Adipocyte (in vitro differentiated cells): ENCODE measurements around the gene ZNF837.
"Not testable (repeated sequence)": the region's sequence is repeated elsewhere in the genome, so short reads cannot be mapped to it uniquely, and the experiment has no call there.

ENCODE experiments used
- DNase-seq: peaks from one replicate; pipeline ENCODE4 v3.0.0-alpha.2; 2015; ENCODE audit warnings: low read depth
- H3K27me3 ChIP-seq: replicated peaks from 2 replicates; pipeline ENCODE4 v1.7.0; 2013; ENCODE audit warnings: mild to moderate bottlenecking, low read length, moderate library complexity; ENCODE audit not compliant: control insufficient read depth, insufficient read depth
- H3K36me3 ChIP-seq: 2 replicates; pipeline ENCODE4 v1.7.0; 2013; ENCODE audit warnings: low read length, mild to moderate bottlenecking, moderate library complexity; ENCODE audit not compliant: control insufficient read depth, insufficient read depth, severe bottlenecking
- H3K4me1 ChIP-seq: 2 replicates; pipeline ENCODE4 v1.7.0; 2013; ENCODE audit warnings: mild to moderate bottlenecking, low read length, moderate library complexity; ENCODE audit not compliant: control insufficient read depth, insufficient read depth
- H3K4me3 ChIP-seq: 2 replicates; pipeline ENCODE4 v1.7.0; 2013; ENCODE audit warnings: mild to moderate bottlenecking, low read length, moderate library complexity
- H3K9ac ChIP-seq: 2 replicates; pipeline ENCODE4 v1.7.0; 2013; ENCODE audit warnings: mild to moderate bottlenecking, low read length, moderate library complexity
- H3K9me3 ChIP-seq: 2 replicates; pipeline ENCODE4 v1.7.0; 2013; ENCODE audit warnings: mild to moderate bottlenecking, low read length, moderate library complexity; ENCODE audit not compliant: control insufficient read depth

Gene ZNF837

DNA sequence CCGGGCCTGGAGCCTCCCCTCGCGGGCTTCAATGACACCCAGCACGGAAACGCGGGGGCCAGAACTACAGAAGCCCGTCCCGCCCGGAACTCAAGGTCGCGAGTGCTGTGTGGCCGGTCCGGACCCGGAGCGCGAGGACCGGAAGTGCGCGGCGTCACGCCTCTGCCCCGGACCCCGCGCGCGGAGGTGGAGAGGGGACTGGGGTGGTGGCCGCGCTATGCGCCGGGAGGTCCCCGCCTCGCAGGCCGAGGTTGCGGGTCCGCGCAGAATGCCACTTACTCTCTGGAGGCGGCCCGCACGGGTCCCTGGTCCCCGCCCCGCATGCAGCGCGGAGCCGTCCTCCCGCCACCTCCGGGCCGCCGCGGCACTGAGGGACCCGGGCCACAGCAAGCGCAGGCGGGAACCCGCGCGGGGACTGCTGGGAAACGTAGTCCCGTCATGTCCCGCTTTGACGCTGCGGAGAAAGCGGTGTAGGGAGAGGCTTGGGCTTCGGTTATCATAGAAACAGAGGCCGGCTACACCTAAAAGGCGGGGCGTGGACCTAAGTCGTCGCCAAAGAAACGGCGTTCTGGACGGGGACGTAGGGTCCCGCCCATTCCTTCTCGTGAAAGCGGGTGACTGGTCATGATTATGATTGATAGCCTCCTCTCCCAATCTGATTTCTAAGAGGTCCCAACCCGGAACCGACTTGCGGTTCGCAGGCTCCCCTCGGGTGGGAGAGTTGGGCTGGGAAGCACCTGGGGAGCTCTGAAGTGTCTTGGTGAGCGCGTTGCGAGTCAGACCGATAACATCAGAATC lies at the start of gene ZNF837:
Gene ZNF837 (minus strand): TSS at position 369 of the 798 bp plus-strand sequence. CDS start 11,698 bp downstream, outside the sequence.
- Histone ChIP-seq H3K27me3 (no peaks in the 10 kb centered on the region), H3K4me3 (peak within 1 kb of the TSS; percentile 87), H3K4me1 (peaks cover 25% of the 10 kb centered on the region), H3K36me3 (no peaks in the 10 kb centered on the region), H3K9me3 (no peaks in the 10 kb centered on the region), H3K9ac (peak within 1 kb of the TSS; percentile 91)
- peak; percentile 100 for DNase-seq

DNA sequence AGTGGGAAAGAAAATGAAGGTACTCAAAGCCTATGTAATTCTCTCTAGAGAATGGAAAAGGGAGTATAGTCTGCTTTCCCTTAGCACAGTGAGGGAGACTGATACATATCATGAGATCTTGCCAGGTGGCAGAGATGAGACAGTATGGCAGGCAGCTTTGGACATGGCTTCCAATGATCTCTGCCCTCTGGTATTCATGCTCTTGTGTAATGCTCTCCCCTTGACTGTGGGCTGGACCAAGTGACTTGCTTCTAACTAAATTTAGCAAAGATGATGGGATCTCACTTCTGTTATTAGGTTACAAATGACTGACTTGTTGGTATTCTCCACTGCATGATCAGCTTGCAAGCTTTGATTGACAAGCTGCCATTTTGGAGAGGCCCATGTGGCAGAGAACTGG lies 48.9 kb upstream of the ZNF837 start:
- H3K27me3 ChIP-seq, result no peaks in the 10 kb centered on the region
- no peak for DNase-seq
- no peaks in the 10 kb centered on the region for H3K4me1 ChIP-seq
- peak overlapping the region; percentile 60 for H3K4me3 ChIP-seq
- peaks cover 67% of the 10 kb centered on the region for H3K9me3 ChIP-seq
- peaks cover 54% of the 10 kb centered on the region for H3K36me3 ChIP-seq
- no peak overlapping the region for H3K9ac ChIP-seq

DNA sequence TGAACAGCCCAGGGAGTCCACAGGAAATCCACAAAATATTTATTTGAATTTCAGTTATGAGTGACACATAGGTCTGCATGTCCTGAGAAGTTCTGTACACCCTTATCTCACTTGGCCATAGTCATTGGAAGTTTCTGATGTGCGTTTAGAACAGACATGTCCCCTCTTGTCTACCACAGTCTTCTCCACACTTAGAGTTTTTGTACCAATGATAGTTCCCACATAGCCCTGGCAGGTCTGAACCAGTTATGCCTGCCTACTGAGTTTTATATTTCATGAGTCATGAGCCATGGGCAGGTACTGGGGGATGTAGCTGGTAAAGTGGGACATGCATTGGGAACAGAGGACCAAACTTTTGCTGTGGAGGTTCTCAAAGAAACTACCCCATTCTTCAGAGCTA lies 47.8 kb upstream of the ZNF837 start:
- Histone ChIP-seq H3K4me3 (no peak overlapping the region), H3K4me1 (no peaks in the 10 kb centered on the region), H3K36me3 (peaks cover 44% of the 10 kb centered on the region), H3K27me3 (no peaks in the 10 kb centered on the region), H3K9ac (no peak overlapping the region), H3K9me3 (peaks cover 56% of the 10 kb centered on the region)
- DNase-seq, result no peak

DNA sequence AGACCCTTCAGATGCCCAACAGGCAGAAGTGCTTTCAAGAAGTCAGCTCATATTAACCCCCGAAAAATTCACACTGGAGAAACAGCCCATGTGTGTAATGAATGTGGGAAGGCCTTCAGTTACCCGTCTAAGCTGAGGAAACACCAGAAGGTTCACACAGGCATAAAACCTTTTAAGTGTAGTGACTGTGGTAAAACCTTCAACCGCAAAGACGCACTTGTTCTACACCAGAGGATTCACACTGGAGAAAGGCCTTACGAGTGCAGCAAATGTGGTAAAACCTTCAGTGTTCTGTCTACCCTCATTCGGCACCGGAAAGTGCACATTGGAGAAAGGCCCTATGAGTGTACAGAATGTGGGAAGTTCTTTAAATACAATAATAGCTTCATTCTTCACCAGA lies 36.2 kb upstream of the ZNF837 start:
- DNase-seq, result no peak
- Histone ChIP-seq H3K27me3 (no peaks in the 10 kb centered on the region), H3K9ac (no peak overlapping the region), H3K4me1 (peaks cover 5% of the 10 kb centered on the region), H3K9me3 (peaks cover 6% of the 10 kb centered on the region), H3K36me3 (peaks cover 52% of the 10 kb centered on the region), H3K4me3 (no peak overlapping the region)

DNA sequence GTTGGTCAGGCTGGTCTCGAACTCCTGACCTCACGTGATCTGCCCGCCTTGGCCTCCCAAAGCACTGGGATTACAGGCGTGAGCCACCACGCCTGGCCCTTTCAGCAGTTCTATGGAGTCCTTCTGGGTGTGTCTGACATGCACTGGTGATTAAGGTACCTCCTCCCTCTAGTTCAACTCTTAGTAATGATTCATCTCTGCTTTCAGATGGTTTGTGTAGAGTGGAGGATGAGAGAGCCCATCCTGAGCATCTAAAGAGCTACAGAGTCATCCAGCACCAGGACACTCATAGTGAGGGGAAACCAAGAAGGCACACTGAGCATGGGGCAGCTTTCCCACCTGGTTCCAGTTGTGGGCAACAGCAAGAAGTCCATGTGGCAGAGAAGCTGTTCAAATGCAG lies 35.8 kb upstream of the ZNF837 start:
- DNase-seq, result no peak
- H3K27me3 ChIP-seq, result no peaks in the 10 kb centered on the region
- no peak overlapping the region for H3K9ac ChIP-seq
- H3K4me3 ChIP-seq, result no peak overlapping the region
- H3K9me3 ChIP-seq, result peaks cover 6% of the 10 kb centered on the region
- peaks cover 5% of the 10 kb centered on the region for H3K4me1 ChIP-seq
- H3K36me3 ChIP-seq, result peaks cover 49% of the 10 kb centered on the region

DNA sequence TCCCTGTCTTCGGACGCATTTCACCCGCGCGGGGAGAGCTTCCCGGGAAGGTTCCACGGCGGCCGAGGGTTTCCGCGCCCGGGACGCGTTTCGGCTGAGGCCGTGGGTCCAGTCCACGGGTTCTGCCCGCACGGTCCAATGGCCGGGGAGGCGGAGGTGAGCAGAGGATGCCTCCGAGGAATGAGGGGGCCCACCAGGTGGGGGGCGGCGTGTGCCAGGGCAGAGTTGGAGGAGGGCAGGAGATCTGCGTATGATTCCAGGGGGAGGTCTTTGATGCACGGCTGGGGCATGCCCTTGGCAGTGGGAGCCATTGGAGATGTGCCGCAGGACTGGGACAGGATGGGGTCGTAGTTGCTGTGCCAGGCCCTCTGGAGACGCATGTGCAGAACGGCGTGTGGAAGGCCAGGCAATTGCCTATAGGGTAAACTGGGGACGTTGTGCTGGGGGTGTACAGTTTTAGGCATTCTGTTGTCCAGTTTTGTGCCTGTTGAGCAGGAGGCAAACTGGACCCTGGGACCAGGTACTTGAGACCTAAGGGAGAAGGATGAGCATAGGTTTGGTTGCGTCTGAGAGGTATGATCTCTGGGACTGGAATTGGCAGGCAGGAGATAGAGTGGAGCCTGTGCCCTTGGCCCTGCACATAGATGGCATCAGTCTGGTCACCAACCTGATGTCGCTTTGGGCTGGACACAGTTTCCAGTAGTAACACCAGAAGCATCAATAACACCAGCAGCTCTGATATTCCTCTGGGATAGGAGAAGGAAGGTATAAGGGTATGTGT lies 28.4 kb upstream of the ZNF837 start:
- peaks cover 18% of the 10 kb centered on the region for H3K4me1 ChIP-seq
- no peaks in the 10 kb centered on the region for H3K9me3 ChIP-seq
- no peaks in the 10 kb centered on the region for H3K36me3 ChIP-seq
- no peaks in the 10 kb centered on the region for H3K27me3 ChIP-seq
- peak overlapping the region; percentile 88 for H3K4me3 ChIP-seq
- peak overlapping the region; percentile 92 for H3K9ac ChIP-seq
- peak; percentile 58 for DNase-seq

DNA sequence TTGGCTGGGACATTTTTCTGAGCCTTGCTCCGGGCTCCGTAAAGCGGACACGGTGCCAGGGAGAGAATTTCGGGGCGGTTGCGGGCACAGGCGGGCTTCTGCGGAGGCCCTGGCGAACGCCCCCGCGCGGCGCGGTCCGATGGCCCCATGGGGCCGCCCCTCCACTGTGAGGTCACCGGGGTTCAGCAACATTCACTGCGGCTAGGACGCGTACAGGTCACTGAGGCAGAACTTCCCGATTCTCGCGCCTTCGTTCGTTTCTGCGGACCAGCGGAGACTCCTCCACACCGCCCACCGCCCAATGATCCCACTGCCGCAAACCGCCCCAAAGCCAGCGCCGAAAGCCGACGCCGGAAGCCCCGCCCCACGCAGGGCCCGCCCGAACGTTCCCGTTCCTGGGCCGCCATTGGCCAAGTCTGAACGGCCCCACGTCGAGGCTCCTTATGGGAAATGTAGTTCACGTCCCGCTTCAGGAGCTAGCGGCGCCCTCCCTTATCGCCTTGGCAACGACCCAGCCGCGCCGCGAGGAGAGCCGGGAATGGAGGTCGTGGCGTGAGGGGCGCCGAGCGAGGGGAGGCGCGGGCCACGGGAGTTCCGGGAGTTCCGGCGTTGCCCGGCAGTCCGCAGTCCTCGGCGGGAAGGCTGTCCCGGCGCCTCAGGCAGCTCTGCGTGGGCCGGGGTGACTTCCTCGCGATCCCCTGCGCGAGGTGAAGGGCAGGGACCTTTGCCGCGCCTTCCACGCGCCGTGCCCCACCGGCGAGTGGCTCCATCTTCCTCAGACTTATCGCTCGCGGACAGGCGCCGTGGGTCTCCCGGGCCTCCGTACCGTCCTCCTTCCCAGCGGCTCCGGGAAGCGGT lies 27.6 kb upstream of the ZNF837 start, which contains the start of gene ZNF584:
Gene ZNF584 (plus strand): TSS at position 498 of the 858 bp plus-strand sequence. CDS start 499 bp downstream, outside the sequence.
- Histone ChIP-seq H3K36me3 (no peaks in the 10 kb centered on the region), H3K4me1 (peaks cover 18% of the 10 kb centered on the region), H3K27me3 (no peaks in the 10 kb centered on the region), H3K9ac (peak within 1 kb of the TSS; percentile 92), H3K9me3 (no peaks in the 10 kb centered on the region), H3K4me3 (peak within 1 kb of the TSS; percentile 88)
- peak; percentile 98 for DNase-seq

DNA sequence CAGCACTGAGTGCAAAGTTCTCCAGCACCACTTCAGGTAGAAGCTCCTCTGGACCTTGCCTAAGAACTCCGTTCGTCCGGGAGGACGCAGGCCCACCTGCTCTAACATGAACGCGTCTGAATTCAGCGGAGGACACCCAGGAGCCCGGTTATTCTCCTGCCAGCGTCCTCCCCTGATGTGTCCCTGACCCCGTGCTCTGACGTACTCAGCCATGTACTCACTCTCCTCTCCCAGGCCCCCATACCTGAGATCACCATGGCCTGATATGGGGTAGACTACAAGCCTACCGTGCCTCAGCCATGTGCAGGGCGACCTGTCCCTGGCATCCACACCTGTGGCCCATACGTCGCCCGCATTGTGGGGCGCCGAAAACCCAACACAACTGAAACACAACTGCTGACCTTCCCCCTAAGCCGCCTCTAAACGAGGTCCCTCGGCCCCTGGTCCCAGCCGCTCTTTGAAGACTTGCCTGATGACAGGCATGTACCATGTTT lies 26.9 kb upstream of the ZNF837 start:
- Histone ChIP-seq H3K4me1 (peaks cover 18% of the 10 kb centered on the region), H3K9ac (peak overlapping the region; percentile 92), H3K9me3 (no peaks in the 10 kb centered on the region), H3K27me3 (no peaks in the 10 kb centered on the region), H3K36me3 (no peaks in the 10 kb centered on the region), H3K4me3 (peak overlapping the region; percentile 88)
- peak; percentile 25 for DNase-seq

DNA sequence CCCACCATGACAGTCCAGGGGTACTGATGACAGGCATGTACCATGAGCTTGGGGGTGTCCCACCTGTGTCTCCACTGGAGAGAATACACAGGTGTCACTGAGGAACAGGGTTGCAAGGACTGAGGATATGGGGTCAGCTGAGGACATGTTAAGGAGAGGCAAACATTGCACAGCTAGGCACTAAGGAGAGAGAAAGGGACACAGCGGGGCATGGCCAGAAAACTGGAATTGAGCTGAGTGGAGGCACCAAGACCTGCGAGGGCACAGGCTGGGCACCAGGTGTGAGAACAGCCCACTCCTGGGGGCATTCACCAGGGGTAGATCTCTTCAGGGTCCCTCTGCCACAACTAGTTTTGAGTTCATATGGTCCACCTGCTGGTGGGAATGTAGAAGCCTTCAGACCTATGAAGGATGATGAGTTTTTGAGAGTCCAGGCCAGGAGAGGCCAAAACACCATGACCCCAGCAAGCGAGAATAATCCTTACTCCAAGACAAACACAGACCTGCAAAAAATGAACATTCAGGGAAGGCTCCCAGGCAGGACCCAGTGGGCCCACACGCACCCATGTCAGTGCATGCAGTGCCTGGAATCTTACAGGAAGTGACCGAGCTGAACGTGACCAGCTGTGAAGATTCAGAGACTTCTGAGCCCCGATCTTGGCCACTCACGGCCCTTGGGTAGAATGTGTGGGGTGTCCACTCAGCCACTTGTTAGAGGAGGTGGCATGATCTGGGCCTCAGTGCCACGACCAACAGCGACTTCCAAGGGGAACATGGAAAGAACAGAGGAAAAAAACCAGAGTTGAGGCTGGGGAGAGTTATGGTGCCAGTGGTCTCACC lies 26.2 kb upstream of the ZNF837 start:
- DNase-seq, result peak; percentile 44

DNA sequence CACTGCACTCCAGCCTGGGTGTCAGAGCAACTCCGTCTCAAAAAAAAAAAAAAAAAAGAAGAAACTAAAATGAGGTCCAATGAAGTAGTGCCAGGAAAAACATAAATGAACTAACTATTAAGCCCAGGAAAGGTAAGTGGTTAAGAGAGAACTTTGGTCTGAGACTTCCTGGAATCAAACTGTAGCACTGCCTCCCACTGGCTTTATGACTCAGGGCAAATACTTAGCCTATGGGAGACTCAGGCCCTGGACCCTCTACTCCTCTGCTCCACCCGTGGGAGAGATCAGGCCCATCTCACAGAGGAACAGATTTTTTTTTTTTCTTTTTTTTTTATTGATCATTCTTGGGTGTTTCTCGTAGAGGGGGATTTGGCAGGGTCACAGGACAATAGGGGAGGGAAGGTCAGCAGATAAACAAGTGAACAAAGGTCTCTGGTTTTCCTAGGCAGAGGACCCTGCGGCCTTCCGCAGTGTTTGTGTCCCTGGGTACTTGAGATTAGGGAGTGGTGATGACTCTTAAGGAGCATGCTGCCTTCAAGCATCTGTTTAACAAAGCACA lies 23.2 kb upstream of the ZNF837 start:
- not testable (repeated sequence) for H3K36me3 ChIP-seq, H3K4me3 ChIP-seq, DNase-seq, H3K9me3 ChIP-seq, H3K9ac ChIP-seq, H3K27me3 ChIP-seq
- H3K4me1 ChIP-seq, result peaks cover 21% of the 10 kb centered on the region

More for the DNA sequence above, 26.2 kb upstream of the ZNF837 start:
- peak overlapping the region; percentile 88 for H3K4me3 ChIP-seq
- H3K36me3 ChIP-seq, result no peaks in the 10 kb centered on the region
- H3K4me1 ChIP-seq, result peaks cover 21% of the 10 kb centered on the region
- peak overlapping the region; percentile 92 for H3K9ac ChIP-seq
- H3K9me3 ChIP-seq, result no peaks in the 10 kb centered on the region
- H3K27me3 ChIP-seq, result no peaks in the 10 kb centered on the region
